GM10847 (cell line): ENCODE results near the gene CDCA4.

Experiments used
- POLR2A ChIP-seq: IDR thresholded peaks from 2 replicates; pipeline ENCODE4 v1.6.1; 2011; ENCODE audit not compliant: insufficient read length; ENCODE audit errors: extremely low read depth

CDCA4 gene

GRCh38 chr14:105010891-105011291, 10.0 kb downstream of the CDCA4 start:
- TF ChIP-seq POLR2A, result no peak

- TF ChIP-seq POLR2A, result no peak
These were observed 10.8 kb downstream of the CDCA4 start for GRCh38 chr14:105010106-105010505.

- TF ChIP-seq POLR2A, result no peak
These were observed 13.2 kb downstream of the CDCA4 start for GRCh38 chr14:105007593-105008264.

- TF ChIP-seq POLR2A, result no peak
These were observed 13.9 kb downstream of the CDCA4 start for GRCh38 chr14:105006831-105007592.

GRCh38 chr14:105005929-105006830, 14.7 kb downstream of the CDCA4 start:
- no peak for TF ChIP-seq POLR2A

GRCh38 chr14:105005329-105005928, 15.5 kb downstream of the CDCA4 start:
- no peak for TF ChIP-seq POLR2A

- TF ChIP-seq POLR2A, result no peak
These were observed 21.5 kb downstream of the CDCA4 start for GRCh38 chr14:104999361-104999760.

- no peak for TF ChIP-seq POLR2A
These were observed 22.1 kb downstream of the CDCA4 start for GRCh38 chr14:104998801-104999200.

GRCh38 chr14:104996483-104996882, 24.4 kb downstream of the CDCA4 start:
- TF ChIP-seq POLR2A, result no peak

- no peak for TF ChIP-seq POLR2A
These were observed 24.9 kb downstream of the CDCA4 start for GRCh38 chr14:104996032-104996431.

- no peak for TF ChIP-seq POLR2A
These were observed 25.9 kb downstream of the CDCA4 start for GRCh38 chr14:104994978-104995377.

GRCh38 chr14:104993808-104994591, 26.9 kb downstream of the CDCA4 start:
- no peak for TF ChIP-seq POLR2A

- TF ChIP-seq POLR2A, result no peak
These were observed 27.6 kb downstream of the CDCA4 start for GRCh38 chr14:104993306-104993705.

GRCh38 chr14:104992501-104992900, 28.4 kb downstream of the CDCA4 start:
- TF ChIP-seq POLR2A, result no peak

- no peak for TF ChIP-seq POLR2A
These were observed 29.0 kb downstream of the CDCA4 start for GRCh38 chr14:104991896-104992230.
